Endothelial cell of umbilical vein (primary cell): ENCODE data around the gene TOMM34. TPM values are rescaled to one million over a fixed set of nuclear protein-coding genes. Genes with fewer than 3 reads are reported as not detected.

Source experiments
- BruUV-seq: library from RNA; stranded (reverse); fragments of 400-500 nt; replicated peaks from 2 replicates; lab custom pipeline; 2021; lab: Mats Ljungman, UMichigan
- CTCF ChIA-PET: fragments of 300-600, 350-600 bp; sonication (Branson Sonifier 250); formaldehyde crosslinking; loops from one replicate; lab custom pipeline; 2021; ENCODE audit warnings: antibody characterized with exemption, inconsistent platforms; lab: Charles Lee
- POLR2A ChIA-PET: fragments of 300-600, 350-600 bp; sonication (Branson Sonifier 250); formaldehyde crosslinking; loops from one replicate; lab custom pipeline; 2021; ENCODE audit warnings: antibody characterized with exemption, inconsistent platforms; lab: Charles Lee
- DNase-seq: peaks from one replicate; pipeline ENCODE4 v3.0.0-alpha.2; 2011; ENCODE audit warnings: low read depth, low spot score
- FAIRE-seq: peaks from 2 replicates; lab custom pipeline; 2011; peaks lifted over from hg19 to GRCh38; lab: Jason Lieb, UNC
- H2AFZ ChIP-seq: 2 replicates; pipeline ENCODE4 v1.6.0; 2012; ENCODE audit warnings: low read depth, low read length, control low read depth, inconsistent platforms
- H3K27ac ChIP-seq: 2 replicates; pipeline ENCODE4 v1.5.1; 2011; ENCODE audit warnings: low read depth, mild to moderate bottlenecking, control low read depth, low read length, moderate library complexity; ENCODE audit not compliant: insufficient read depth
- H3K27me3 ChIP-seq, 2 experiments: 2 replicates each; pipeline versions ENCODE4 v1.6.0 to v1.6.1; 2011; ENCODE audit warnings: low read length in 2 of 2, mixed read lengths in 1 of 2; ENCODE audit not compliant: control insufficient read depth in 2 of 2, insufficient read depth in 2 of 2
- H3K36me3 ChIP-seq, 2 experiments: 2 replicates in 1 of 2; 3 replicates in 1 of 2; pipeline ENCODE4 v1.5.1; 2011; ENCODE audit warnings: low read length in 2 of 2, mild to moderate bottlenecking in 1 of 2, moderate library complexity in 1 of 2; ENCODE audit not compliant: control insufficient read depth in 2 of 2, insufficient read depth in 2 of 2; ENCODE audit errors: extremely low read depth in 1 of 2
- H3K4me1 ChIP-seq: 3 replicates; pipeline ENCODE4 v1.5.1; 2011; ENCODE audit warnings: mild to moderate bottlenecking, low read length; ENCODE audit not compliant: control insufficient read depth, insufficient read depth; ENCODE audit errors: extremely low read depth
- H3K4me2 ChIP-seq: 2 replicates; pipeline ENCODE4 v1.6.1; 2011; ENCODE audit warnings: low read length, control low read depth, mixed read lengths; ENCODE audit not compliant: insufficient read depth
- H3K4me3 ChIP-seq, 3 experiments: fragments of 200-600 bp in 1 of 3; sonication (generic), shearing (Covaris generic) in 1 of 3; replicated peaks in 1 of 3; 2 replicates each; pipeline ENCODE4 v1.5.1; 2011 to 2016; ENCODE audit warnings: control low read depth in 3 of 3, low read length in 3 of 3, mild to moderate bottlenecking in 2 of 3, inconsistent platforms in 1 of 3, low read depth in 1 of 3, moderate library complexity in 1 of 3; ENCODE audit not compliant: insufficient read depth in 1 of 3
- H3K79me2 ChIP-seq: 2 replicates; pipeline ENCODE4 v1.6.0; 2012; ENCODE audit warnings: low read length, inconsistent platforms; ENCODE audit not compliant: control insufficient read depth, insufficient read depth
- H3K9ac ChIP-seq: replicated peaks from 2 replicates; pipeline ENCODE3; 2011; ENCODE audit warnings: low read length, control low read depth; ENCODE audit not compliant: insufficient read depth; ENCODE audit errors: extremely low read depth
- H3K9me1 ChIP-seq: replicated peaks from 3 replicates; pipeline ENCODE4 v1.6.0; 2011; ENCODE audit warnings: mild to moderate bottlenecking, low read length; ENCODE audit not compliant: control insufficient read depth, insufficient read depth; ENCODE audit errors: extremely low read depth
- H3K9me3 ChIP-seq: replicated peaks from 2 replicates; pipeline ENCODE4 v1.5.1; 2012; ENCODE audit warnings: low read length, inconsistent platforms; ENCODE audit not compliant: control insufficient read depth, insufficient read depth
- H4K20me1 ChIP-seq: replicated peaks from 2 replicates; pipeline ENCODE3; 2011; ENCODE audit warnings: mild to moderate bottlenecking, low read length; ENCODE audit not compliant: control insufficient read depth, insufficient read depth; ENCODE audit errors: extremely low read depth
- EZH2 ChIP-seq: IDR thresholded peaks from 2 replicates; pipeline ENCODE4 v1.6.1; 2012; ENCODE audit warnings: borderline replicate concordance, low read depth, mild to moderate bottlenecking, moderate library complexity, low read length, inconsistent platforms; ENCODE audit not compliant: severe bottlenecking
- FOS ChIP-seq: IDR thresholded peaks from 2 replicates; pipeline ENCODE4 v1.6.1; 2011; ENCODE audit warnings: mild to moderate bottlenecking, low read length, moderate library complexity, borderline replicate concordance; ENCODE audit not compliant: insufficient read depth
- GATA2 ChIP-seq: IDR thresholded peaks from 2 replicates; pipeline ENCODE4 v1.7.0; 2011; ENCODE audit warnings: low read depth, mild to moderate bottlenecking, moderate library complexity, mixed read lengths, low read length; ENCODE audit not compliant: insufficient read length, insufficient read depth
- JUN ChIP-seq: IDR thresholded peaks from 2 replicates; pipeline ENCODE4 v1.6.1; 2011; ENCODE audit warnings: borderline replicate concordance, low read depth; ENCODE audit not compliant: insufficient read length, insufficient read depth
- MYC ChIP-seq: IDR thresholded peaks from one replicate; pipeline ENCODE4 v1.6.1; 2011; ENCODE audit warnings: mild to moderate bottlenecking, low read depth, low read length
- POLR2A ChIP-seq: IDR thresholded peaks from 2 replicates; pipeline ENCODE4 v1.6.1; 2012; ENCODE audit warnings: low read depth, mild to moderate bottlenecking, control low read depth, low read length
- POLR2AphosphoS5 ChIP-seq: IDR thresholded peaks from 2 replicates; pipeline ENCODE4 v1.6.1; 2012; ENCODE audit warnings: low read depth, mild to moderate bottlenecking, control low read depth, low read length, moderate library complexity; ENCODE audit not compliant: insufficient read depth
- dilution Hi-C: fragments of 300-500 bp; cut with MboI; formaldehyde crosslinking; loops from one replicate; pipeline ENCODE4 v1.15.0; 2019; ENCODE audit warnings: low sequenced_read_pairs; ENCODE audit not compliant: extremely low pct_ligation_motif_present
- intact Hi-C: fragments of 100-400 bp; cut with micrococcal nuclease; formaldehyde crosslinking; loops from one replicate; pipeline ENCODE4 v1.10.0; 2022
- polyA plus RNA-seq, 4 experiments: library from polyadenylated mRNA; depleted of rRNA in 3 of 4; stranded (reverse) in 3 of 4; unstranded in 1 of 4; fragments of >200 nt; gene quantifications; 2 replicates each; pipeline versions ENCODE4 v1.2.1 to v1.2.3, GENCODE V29; 2011 to 2012; ENCODE audit warnings: missing spikeins in 1 of 4
- total RNA-seq: library from RNA; stranded (reverse); gene quantifications from 2 replicates; pipeline ENCODE4 v1.2.3, GENCODE V29; 2021
- TF ChIP-seq, protein P1 (sequence below), 2 donors: IDR thresholded peaks; 1 replicate in 1 of 2; 2 replicates in 1 of 2; pipeline ENCODE4 v1.5.1; 2011; ENCODE audit warnings: low read length in 2 of 2, mild to moderate bottlenecking in 2 of 2, moderate library complexity in 2 of 2, control low read depth in 1 of 2, inconsistent platforms in 1 of 2, low read depth in 1 of 2; ENCODE audit not compliant: insufficient read depth in 1 of 2; ENCODE audit errors: extremely low read depth in 1 of 2
- TF ChIP-seq, protein P2 (sequence below): IDR thresholded peaks from 2 replicates; pipeline ENCODE4 v1.6.1; 2011; ENCODE audit not compliant: insufficient read depth, insufficient read length

TOMM34 gene
- total and polyA plus RNA-seq, 2 donors (not counting 3 experiments of a cell fraction or from before 2014, with no cell fraction given), result 36.3 to 44.2 TPM

DNA sequence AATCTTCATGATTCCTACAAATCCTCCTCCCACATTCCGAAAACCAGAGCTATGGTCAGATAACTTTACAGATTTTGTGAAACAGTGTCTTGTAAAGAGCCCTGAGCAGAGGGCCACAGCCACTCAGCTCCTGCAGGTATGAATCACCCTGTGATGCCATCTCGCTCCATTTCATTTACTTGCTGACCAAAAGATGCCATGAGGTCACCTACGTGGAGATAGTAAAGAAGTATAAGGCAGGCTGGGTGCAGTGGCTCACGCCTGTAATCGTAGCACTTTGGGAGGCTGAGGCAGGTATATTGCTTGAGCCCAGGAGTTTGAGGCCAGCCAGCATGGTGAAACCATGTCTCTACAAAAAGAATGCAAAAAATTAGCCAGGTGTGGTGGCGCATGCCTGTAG is 37.0 kb upstream of the TOMM34 start:
- H3K36me3 ChIP-seq, result peaks cover 10 to 12% of the 10 kb centered on the region in 2 experiments
- intact Hi-C loops, result no loop called here
- no peak overlapping the region for H2AFZ ChIP-seq
- no peak overlapping the region for H3K27ac ChIP-seq
- H3K9me1 ChIP-seq, result no peaks in the 10 kb centered on the region
- dilution Hi-C loops, result no loop called here
- DNase-seq (no peak), FAIRE-seq (no peak)
- no peaks in the 10 kb centered on the region for H3K27me3 ChIP-seq
- TF ChIP-seq POLR2AphosphoS5 (no peak), JUN (no peak), GATA2 (no peak), EZH2 (no peak), MYC (no peak), POLR2A (no peak), FOS (no peak)
- TF ChIP-seq, protein P1, sequence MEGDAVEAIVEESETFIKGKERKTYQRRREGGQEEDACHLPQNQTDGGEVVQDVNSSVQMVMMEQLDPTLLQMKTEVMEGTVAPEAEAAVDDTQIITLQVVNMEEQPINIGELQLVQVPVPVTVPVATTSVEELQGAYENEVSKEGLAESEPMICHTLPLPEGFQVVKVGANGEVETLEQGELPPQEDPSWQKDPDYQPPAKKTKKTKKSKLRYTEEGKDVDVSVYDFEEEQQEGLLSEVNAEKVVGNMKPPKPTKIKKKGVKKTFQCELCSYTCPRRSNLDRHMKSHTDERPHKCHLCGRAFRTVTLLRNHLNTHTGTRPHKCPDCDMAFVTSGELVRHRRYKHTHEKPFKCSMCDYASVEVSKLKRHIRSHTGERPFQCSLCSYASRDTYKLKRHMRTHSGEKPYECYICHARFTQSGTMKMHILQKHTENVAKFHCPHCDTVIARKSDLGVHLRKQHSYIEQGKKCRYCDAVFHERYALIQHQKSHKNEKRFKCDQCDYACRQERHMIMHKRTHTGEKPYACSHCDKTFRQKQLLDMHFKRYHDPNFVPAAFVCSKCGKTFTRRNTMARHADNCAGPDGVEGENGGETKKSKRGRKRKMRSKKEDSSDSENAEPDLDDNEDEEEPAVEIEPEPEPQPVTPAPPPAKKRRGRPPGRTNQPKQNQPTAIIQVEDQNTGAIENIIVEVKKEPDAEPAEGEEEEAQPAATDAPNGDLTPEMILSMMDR (IDR thresholded peaks at IDR 0.05; ENCODE audit: extremely low read depth in 1 of 2, insufficient read depth in 1 of 2, low read depth in 1 of 2, low read length in 2 of 2), result no peak
- TF ChIP-seq, protein P2, sequence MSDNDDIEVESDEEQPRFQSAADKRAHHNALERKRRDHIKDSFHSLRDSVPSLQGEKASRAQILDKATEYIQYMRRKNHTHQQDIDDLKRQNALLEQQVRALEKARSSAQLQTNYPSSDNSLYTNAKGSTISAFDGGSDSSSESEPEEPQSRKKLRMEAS, result no peak
- H3K4me1 ChIP-seq, result peaks cover 17% of the 10 kb centered on the region
- BruUV-seq, result no TSS peak
- POLR2A ChIA-PET, result no interaction called here
- no peaks in the 10 kb centered on the region for H3K9me3 ChIP-seq
- peaks cover 1% of the 10 kb centered on the region for H3K79me2 ChIP-seq
- CTCF ChIA-PET, result interaction anchor here (1.8 to 2.3 kb wide), 2 partner anchors 14 to 47 kb away, joined by 7 to 8 read pairs; no protein-coding TSS in a partner anchor
- no peak overlapping the region for H3K9ac ChIP-seq
- H3K4me3 ChIP-seq, result no peak overlapping the region
- H4K20me1 ChIP-seq, result no peaks in the 10 kb centered on the region
- H3K4me2 ChIP-seq, result no peak overlapping the region
